IMR-90 (cell line): ENCODE measurements around the gene NUCB1. TPM values are rescaled to one million over a fixed set of nuclear protein-coding genes. Genes with fewer than 3 reads are reported as not detected.
"Not testable (repeated sequence)": the region's sequence is repeated elsewhere in the genome, so short reads cannot be mapped to it uniquely, and the experiment has no call there.

Experiments used
- ATAC-seq: fragments of 200-7000 bp; cut with Tn5 transposase; 2 replicates; pipeline ENCODE4 v1.9.1; 2020; ENCODE audit warnings: low read depth, mild to moderate bottlenecking, moderate library complexity
- BruUV-seq: library from RNA; stranded (reverse); fragments of 400-500 nt; replicated peaks from 2 replicates; lab custom pipeline; 2021; lab: Mats Ljungman, UMichigan
- CTCF ChIA-PET: fragments of 300-600 bp; formaldehyde crosslinking; extraction: SDS; loops from one replicate; lab custom pipeline; 2021; ENCODE audit warnings: antibody characterized with exemption; lab: Yijun Ruan, JAX
- POLR2A ChIA-PET: fragments of 300-600 bp; sonication (Branson Sonifier 250); formaldehyde crosslinking; loops from one replicate; lab custom pipeline; 2022; ENCODE audit warnings: antibody characterized with exemption; ENCODE audit not compliant: unreplicated experiment; lab: Charles Lee
- DNase-seq: peaks from one replicate; pipeline ENCODE4 v3.0.0; 2013
- H2AFZ ChIP-seq: replicated peaks from 2 replicates; pipeline ENCODE3; 2013; ENCODE audit warnings: low read length, mild to moderate bottlenecking; ENCODE audit not compliant: poor library complexity
- H2AK5ac ChIP-seq: 2 replicates; pipeline ENCODE4 v1.6.1; 2013; ENCODE audit warnings: low read depth, low read length, inconsistent platforms
- H2AK9ac ChIP-seq: replicated peaks from 2 replicates; pipeline ENCODE3; 2013; ENCODE audit warnings: mild to moderate bottlenecking, low read depth, low read length, moderate library complexity; ENCODE audit not compliant: poor library complexity
- H2BK120ac ChIP-seq: 2 replicates; pipeline ENCODE4 v1.6.1; 2013; ENCODE audit warnings: low read depth, low read length, inconsistent platforms
- H2BK15ac ChIP-seq: 3 replicates; pipeline ENCODE4 v1.6.1; 2013; ENCODE audit warnings: low read depth, low read length, inconsistent platforms
- H2BK20ac ChIP-seq: 2 replicates; pipeline ENCODE4 v1.6.1; 2013; ENCODE audit warnings: low read depth, mild to moderate bottlenecking, inconsistent platforms, low read length, moderate library complexity
- H2BK5ac ChIP-seq: 2 replicates; pipeline ENCODE4 v1.6.1; 2013; ENCODE audit warnings: mild to moderate bottlenecking, low read depth, low read length, inconsistent platforms; ENCODE audit not compliant: poor library complexity, severe bottlenecking
- H3K14ac ChIP-seq: replicated peaks from 2 replicates; pipeline ENCODE4 v1.6.1; 2013; ENCODE audit warnings: low read depth, low read length, inconsistent platforms
- H3K18ac ChIP-seq: 2 replicates; pipeline ENCODE4 v1.6.1; 2013; ENCODE audit warnings: low read depth, low read length, control low read depth
- H3K23ac ChIP-seq: 2 replicates; pipeline ENCODE4 v1.6.1; 2013; ENCODE audit warnings: low read depth, low read length, inconsistent platforms
- H3K27ac ChIP-seq: 2 replicates; pipeline ENCODE4 v1.5.1; 2013; ENCODE audit warnings: mild to moderate bottlenecking, control low read depth, low read length; ENCODE audit not compliant: insufficient read depth
- H3K27me3 ChIP-seq: 2 replicates; pipeline ENCODE4 v1.6.1; 2013; ENCODE audit warnings: low read length; ENCODE audit not compliant: control insufficient read depth, insufficient read depth
- H3K36me3 ChIP-seq: 2 replicates; pipeline ENCODE4 v1.6.1; 2013; ENCODE audit warnings: low read length, mixed read lengths; ENCODE audit not compliant: control insufficient read depth, insufficient read depth
- H3K4ac ChIP-seq: 2 replicates; pipeline ENCODE4 v1.6.1; 2013; ENCODE audit warnings: low read depth, low read length, inconsistent platforms
- H3K4me1 ChIP-seq: 2 replicates; pipeline ENCODE4 v1.6.1; 2013; ENCODE audit warnings: low read length, mixed read lengths; ENCODE audit not compliant: control insufficient read depth, insufficient read depth
- H3K4me2 ChIP-seq: 2 replicates; pipeline ENCODE4 v1.6.1; 2013; ENCODE audit warnings: low read depth, mild to moderate bottlenecking, control low read depth, low read length, moderate library complexity
- H3K4me3 ChIP-seq: 2 replicates; pipeline ENCODE4 v1.5.1; 2013; ENCODE audit warnings: low read depth, mild to moderate bottlenecking, control low read depth, low read length, moderate library complexity; ENCODE audit not compliant: insufficient read depth
- H3K56ac ChIP-seq: 2 replicates; pipeline ENCODE4 v1.6.1; 2013; ENCODE audit warnings: low read length, inconsistent platforms; ENCODE audit not compliant: insufficient read depth; ENCODE audit errors: extremely low read depth
- H3K79me1 ChIP-seq, 2 experiments: 2 replicates each; pipeline ENCODE4 v1.6.1; 2013; ENCODE audit warnings: low read length in 2 of 2, inconsistent platforms in 1 of 2, low read depth in 1 of 2
- H3K9ac ChIP-seq: 2 replicates; pipeline ENCODE4 v1.6.1; 2013; ENCODE audit warnings: low read depth, low read length, control low read depth
- H3K9me1 ChIP-seq: 2 replicates; pipeline ENCODE4 v1.6.1; 2013; ENCODE audit warnings: low read length, inconsistent platforms; ENCODE audit not compliant: insufficient read depth
- H3K9me3 ChIP-seq: 2 replicates; pipeline ENCODE4 v1.6.1; 2013; ENCODE audit warnings: low read length; ENCODE audit not compliant: control insufficient read depth, insufficient read depth
- H4K20me1 ChIP-seq: 2 replicates; pipeline ENCODE4 v1.6.1; 2013; ENCODE audit warnings: low read length, inconsistent platforms; ENCODE audit not compliant: insufficient read depth
- H4K5ac ChIP-seq: 2 replicates; pipeline ENCODE4 v1.6.1; 2013; ENCODE audit warnings: mild to moderate bottlenecking, low read depth, low read length, control low read depth
- H4K8ac ChIP-seq, 2 experiments: 2 replicates each; pipeline ENCODE4 v1.6.1; 2013; ENCODE audit warnings: low read depth in 2 of 2, low read length in 2 of 2, control low read depth in 1 of 2, inconsistent platforms in 1 of 2
- H4K91ac ChIP-seq: 2 replicates; pipeline ENCODE4 v1.6.1; 2013; ENCODE audit warnings: low read depth, low read length, inconsistent platforms; ENCODE audit not compliant: insufficient read depth
- CHD1 ChIP-seq: IDR thresholded peaks from 2 replicates; pipeline ENCODE4 v1.6.1; 2012; ENCODE audit warnings: low read depth, low read length, improper control_type of control experiment
- NFE2L2 ChIP-seq: fragments of 150-350 bp; IDR thresholded peaks from 2 replicates; pipeline ENCODE4 v1.6.1; 2016; ENCODE audit warnings: low read depth, mild to moderate bottlenecking, low read length
- RAD21 ChIP-seq: IDR thresholded peaks from 2 replicates; pipeline ENCODE4 v1.6.1; 2012; ENCODE audit warnings: low read length, improper control_type of control experiment
- RCOR1 ChIP-seq: IDR thresholded peaks from 2 replicates; pipeline ENCODE4 v1.6.1; 2012; ENCODE audit warnings: mild to moderate bottlenecking, low read length, improper control_type of control experiment; ENCODE audit not compliant: insufficient replicate concordance
- whole genome bisulfite sequencing, 2 experiments: methylation state at CpG; one replicate each; pipeline versions ENCODE4 v1.1.5 to v1.1.7; 2013; ENCODE audit warnings: missing lambda C conversion rate in 2 of 2; ENCODE audit not compliant: insufficient read length in 1 of 2; ENCODE audit errors: extremely low coverage in 2 of 2; 5-methylcytosine and 5-hydroxymethylcytosine counted together
- dilution Hi-C: fragments of 300-500 bp; cut with HindIII; formaldehyde crosslinking; loops from one replicate; pipeline ENCODE4 v1.14.3; 2018; ENCODE audit warnings: low sequenced_read_pairs; ENCODE audit not compliant: unreplicated experiment
- in situ Hi-C: fragments of 300-500 bp; cut with MboI; formaldehyde crosslinking; loops from 3 replicates; pipeline ENCODE4 v1.14.3; 2019; ENCODE audit warnings: low sequenced_read_pairs, inconsistent platforms, mixed read lengths
- intact Hi-C: fragments of 100-400 bp; cut with micrococcal nuclease; formaldehyde crosslinking; loops from 2 replicates; pipeline ENCODE4 v1.10.0; 2022
- polyA plus RNA-seq, 3 experiments: library from polyadenylated mRNA; depleted of rRNA; stranded (reverse); fragments of >200 nt; gene quantifications; 2 replicates each; pipeline ENCODE4 v1.2.3, GENCODE V29; 2012; ENCODE audit warnings: low replicate concordance in 1 of 3
- total RNA-seq: library from RNA; depleted of rRNA; stranded (reverse); fragments of >200 nt; gene quantifications from 2 replicates; pipeline ENCODE4 v1.2.3, GENCODE V29; 2012

The NUCB1 gene
- total and polyA plus RNA-seq, 2 of the 4 experiments (the other 2 are of a cell fraction): 37.3 to 253 TPM

- no peak for TF ChIP-seq NFE2L2
- TF ChIP-seq CHD1: no peak
- no peak for TF ChIP-seq RCOR1
- TF ChIP-seq RAD21: no peak
Measured at GRCh38 chr19:48900477-48901406, 630 bp downstream of the NUCB1 start (continued).

GRCh38 chr19:48902291-48902690 is 2.2 kb downstream of the NUCB1 start:
- H2BK5ac ChIP-seq: not testable (repeated sequence)

GRCh38 chr19:48903788-48904187 is 3.7 kb downstream of the NUCB1 start:
- H3K4me2 ChIP-seq, dilution Hi-C loops, H4K5ac ChIP-seq, BruUV-seq, H3K9me3 ChIP-seq, in situ Hi-C loops, H3K14ac ChIP-seq, H2BK20ac ChIP-seq, DNase-seq, intact Hi-C loops, H3K18ac ChIP-seq, POLR2A ChIA-PET, H3K4ac ChIP-seq, H2BK15ac ChIP-seq, H3K23ac ChIP-seq, H2AK5ac ChIP-seq, H3K27me3 ChIP-seq, H2BK120ac ChIP-seq, H4K91ac ChIP-seq, ATAC-seq, H2AFZ ChIP-seq, H3K4me3 ChIP-seq, H3K27ac ChIP-seq, CTCF ChIA-PET, H4K8ac ChIP-seq, H3K56ac ChIP-seq, H3K4me1 ChIP-seq, H4K20me1 ChIP-seq, H3K9ac ChIP-seq: not testable (repeated sequence)
- Histone ChIP-seq H3K79me1 (peaks cover 20 to 57% of the 10 kb centered on the region in 2 experiments), H3K9me1 (peaks cover 12% of the 10 kb centered on the region), H2AK9ac (peak overlapping the region; percentile 72), H3K36me3 (peaks cover 35% of the 10 kb centered on the region), H2BK5ac (peak overlapping the region; percentile 15)

More at GRCh38 chr19:48902291-48902690, 2.2 kb downstream of the NUCB1 start:
- H3K27me3 ChIP-seq, in situ Hi-C loops, H3K9ac ChIP-seq, H3K27ac ChIP-seq, H3K56ac ChIP-seq, ATAC-seq, BruUV-seq, H2BK20ac ChIP-seq, H4K91ac ChIP-seq, H3K4me1 ChIP-seq, H3K23ac ChIP-seq, H2BK15ac ChIP-seq, H4K20me1 ChIP-seq, H2AFZ ChIP-seq, H3K4ac ChIP-seq, H3K14ac ChIP-seq, H2AK9ac ChIP-seq, H3K4me2 ChIP-seq, H4K5ac ChIP-seq, DNase-seq, H4K8ac ChIP-seq, H2AK5ac ChIP-seq, H3K18ac ChIP-seq, dilution Hi-C loops, H3K4me3 ChIP-seq, intact Hi-C loops, H3K9me3 ChIP-seq, H2BK120ac ChIP-seq, POLR2A ChIA-PET: not testable (repeated sequence)
- H3K36me3 ChIP-seq: peaks cover 25% of the 10 kb centered on the region
- peak; percentile 15; the same call in 1 of the 2 replicates for TF ChIP-seq NFE2L2
- peaks cover 12% of the 10 kb centered on the region for H3K9me1 ChIP-seq
- CTCF ChIA-PET: interaction anchor here (0.6 kb wide), 1 partner anchor 23 kb away, joined by 3 read pairs; no protein-coding TSS in a partner anchor
- WGBS, 2 experiments: 100% methylated on average over 2 of the region's 7 CpGs; no CpG with 5 or more reads in 1 of the 2 experiments
- H3K79me1 ChIP-seq: peaks cover 20 to 53% of the 10 kb centered on the region in 2 experiments
